Skin epidermis (tissue), 12 donors: ENCODE data around the gene RIPK4.
A peak's percentile ranks its signal among the peaks of the same experiment; 100 is the strongest.

ENCODE experiments used
- H3K27ac ChIP-seq, 21 experiments: fragments of 200-600 bp; sonication (generic) in 11 of 21; one replicate each; pipeline ENCODE4 v1.5.0; 2020; ENCODE audit warnings: mild to moderate bottlenecking in 3 of 21, inconsistent platforms in 2 of 21, moderate library complexity in 2 of 21
- H3K4me3 ChIP-seq, 7 experiments: fragments of 200-600 bp; sonication (generic) in 2 of 7; one replicate each; pipeline ENCODE4 v1.5.0; 2020; ENCODE audit warnings: inconsistent platforms in 2 of 7, mild to moderate bottlenecking in 2 of 7, moderate library complexity in 1 of 7

Gene RIPK4

GRCh38 chr21:41759214-41759840, 7.5 kb downstream of the RIPK4 start:
- Histone ChIP-seq H3K27ac (no peak overlapping the region), H3K4me3 (no peak overlapping the region)

- Histone ChIP-seq H3K27ac (no peak overlapping the region), H3K4me3 (no peak overlapping the region)
Measured at GRCh38 chr21:41758550-41758949, 8.3 kb downstream of the RIPK4 start.

GRCh38 chr21:41755934-41756773, 10.7 kb downstream of the RIPK4 start:
- Histone ChIP-seq H3K4me3 (no peak overlapping the region), H3K27ac (no peak overlapping the region)

- H3K27ac ChIP-seq: no peak overlapping the region
- H3K4me3 ChIP-seq: no peak overlapping the region
Measured at GRCh38 chr21:41755258-41755933, 11.5 kb downstream of the RIPK4 start.

GRCh38 chr21:41754479-41754891, 12.4 kb downstream of the RIPK4 start:
- H3K27ac ChIP-seq: no peak overlapping the region
- no peak overlapping the region for H3K4me3 ChIP-seq

- H3K27ac ChIP-seq: peak overlapping the region in 1 of 21 experiments; percentile 50
- H3K4me3 ChIP-seq: no peak overlapping the region
Measured at GRCh38 chr21:41753006-41753898, 13.6 kb downstream of the RIPK4 start.

- no peak overlapping the region for H3K4me3 ChIP-seq
- peak overlapping the region in 15 of 21 experiments; percentile 43 to 84 (median 74) for H3K27ac ChIP-seq
Measured at GRCh38 chr21:41752231-41752681, 14.6 kb downstream of the RIPK4 start.

- peak overlapping the region in 17 of 21 experiments; percentile 18 to 84 (median 74) for H3K27ac ChIP-seq
- H3K4me3 ChIP-seq: no peak overlapping the region
Measured at GRCh38 chr21:41751611-41752011, 15.2 kb downstream of the RIPK4 start.

- Histone ChIP-seq H3K4me3 (no peak overlapping the region), H3K27ac (peak overlapping the region in 3 of 21 experiments; percentile 71 to 82 (median 74))
Measured at GRCh38 chr21:41750532-41751151, 16.2 kb downstream of the RIPK4 start.

GRCh38 chr21:41750051-41750450, 16.8 kb downstream of the RIPK4 start:
- Histone ChIP-seq H3K4me3 (no peak overlapping the region), H3K27ac (peak overlapping the region in 1 of 21 experiments; percentile 37)

- H3K27ac ChIP-seq: no peak overlapping the region
Measured at GRCh38 chr21:41749286-41749685, 17.6 kb downstream of the RIPK4 start.

GRCh38 chr21:41747943-41748738, 18.7 kb downstream of the RIPK4 start:
- Histone ChIP-seq H3K4me3 (no peak overlapping the region), H3K27ac (no peak overlapping the region)

More at GRCh38 chr21:41749286-41749685, 17.6 kb downstream of the RIPK4 start:
- H3K4me3 ChIP-seq: no peak overlapping the region

- Histone ChIP-seq H3K4me3 (no peak overlapping the region), H3K27ac (no peak overlapping the region)
Measured at GRCh38 chr21:41746744-41747006, 20.2 kb downstream of the RIPK4 start.

GRCh38 chr21:41745971-41746743, 20.7 kb downstream of the RIPK4 start:
- Histone ChIP-seq H3K4me3 (no peak overlapping the region), H3K27ac (no peak overlapping the region)

GRCh38 chr21:41745026-41745820, 21.6 kb downstream of the RIPK4 start:
- no peak overlapping the region for H3K4me3 ChIP-seq
- no peak overlapping the region for H3K27ac ChIP-seq

- H3K27ac ChIP-seq: no peak overlapping the region
- no peak overlapping the region for H3K4me3 ChIP-seq
Measured at GRCh38 chr21:41744028-41744930, 22.6 kb downstream of the RIPK4 start.
